AG09319 (cell line): ENCODE data around the gene SGPP2.
"Not testable (repeated sequence)": the region's sequence is repeated elsewhere in the genome, so short reads cannot be mapped to it uniquely, and the experiment has no call there.

Experiments
- DNase-seq: peaks from one replicate; pipeline ENCODE4 v3.0.0-alpha.2; 2010; ENCODE audit warnings: low read depth; ENCODE audit errors: extremely low read depth
- CTCF ChIP-seq: IDR thresholded peaks from 2 replicates; pipeline ENCODE4 v1.5.1; 2011; ENCODE audit warnings: low read depth, mild to moderate bottlenecking, inconsistent platforms, low read length, moderate library complexity

The SGPP2 gene

GRCh38 chr2:222427646-222428301 lies 3.4 kb downstream of the SGPP2 start:
- no peak for TF ChIP-seq CTCF
- no peak for DNase-seq

- no peak for TF ChIP-seq CTCF
- DNase-seq = no peak
Observed at GRCh38 chr2:222430071-222430470, 5.7 kb downstream of the SGPP2 start.

GRCh38 chr2:222430681-222431080 lies 6.3 kb downstream of the SGPP2 start:
- no peak for TF ChIP-seq CTCF
- DNase-seq = no peak

- TF ChIP-seq CTCF = no peak
- DNase-seq = no peak
Observed at GRCh38 chr2:222431869-222432268, 7.5 kb downstream of the SGPP2 start.

GRCh38 chr2:222433332-222434173 lies 9.2 kb downstream of the SGPP2 start:
- no peak for TF ChIP-seq CTCF
- no peak for DNase-seq

GRCh38 chr2:222434204-222434603 lies 9.9 kb downstream of the SGPP2 start:
- no peak for DNase-seq
- no peak for TF ChIP-seq CTCF

- not testable (repeated sequence) for DNase-seq
Observed at GRCh38 chr2:222435400-222436039, 11.2 kb downstream of the SGPP2 start.
